CD4-positive, alpha-beta T cell treated with Interleukin-17A for 4 hours (primary cell): ENCODE data around the gene CRTC1.
"Not testable (repeated sequence)": the region's sequence is repeated elsewhere in the genome, so short reads cannot be mapped to it uniquely, and the experiment has no call there.

ENCODE experiments used
- DNase-seq: peaks from one replicate; pipeline ENCODE4 v3.0.0-alpha.2; 2020; ENCODE audit warnings: mixed read lengths

The CRTC1 gene

GRCh38 chr19:18669883-18670282 lies 13.6 kb upstream of the CRTC1 start:
- DNase-seq: no peak

- no peak for DNase-seq
These were observed 13.2 kb upstream of the CRTC1 start for GRCh38 chr19:18670312-18670711.

GRCh38 chr19:18671303-18672043 lies 12.0 kb upstream of the CRTC1 start:
- no peak for DNase-seq

GRCh38 chr19:18672044-18672451 lies 11.4 kb upstream of the CRTC1 start:
- no peak for DNase-seq

- DNase-seq: no peak
These were observed 10.7 kb upstream of the CRTC1 start for GRCh38 chr19:18672606-18673337.

GRCh38 chr19:18674616-18675015 lies 8.9 kb upstream of the CRTC1 start:
- no peak for DNase-seq

GRCh38 chr19:18675779-18676178 lies 7.7 kb upstream of the CRTC1 start:
- peak; percentile 45 for DNase-seq

- no peak for DNase-seq
These were observed 6.8 kb upstream of the CRTC1 start for GRCh38 chr19:18676692-18677091.

- no peak for DNase-seq
These were observed 6.3 kb upstream of the CRTC1 start for GRCh38 chr19:18677156-18677555.

GRCh38 chr19:18680148-18680547 lies 3.3 kb upstream of the CRTC1 start:
- DNase-seq: not testable (repeated sequence)

GRCh38 chr19:18682807-18683108 lies 722 bp upstream of the CRTC1 start:
- no peak for DNase-seq

- DNase-seq: no peak
These were observed 620 bp downstream of the CRTC1 start for GRCh38 chr19:18683958-18684641.

- no peak for DNase-seq
These were observed 1.1 kb downstream of the CRTC1 start for GRCh38 chr19:18684642-18684993.

GRCh38 chr19:18685597-18686190 lies 2.2 kb downstream of the CRTC1 start:
- no peak for DNase-seq

GRCh38 chr19:18687740-18688465 lies 4.4 kb downstream of the CRTC1 start:
- DNase-seq: no peak

GRCh38 chr19:18696023-18696422 lies 12.5 kb downstream of the CRTC1 start:
- no peak for DNase-seq

- no peak for DNase-seq
These were observed 14.2 kb downstream of the CRTC1 start for GRCh38 chr19:18697680-18698079.

- no peak for DNase-seq
These were observed 15.1 kb downstream of the CRTC1 start for GRCh38 chr19:18698321-18699167.

GRCh38 chr19:18699403-18700054 lies 16.0 kb downstream of the CRTC1 start:
- peak; percentile 16 for DNase-seq

GRCh38 chr19:18700501-18701249 lies 17.2 kb downstream of the CRTC1 start:
- peak; percentile 77 for DNase-seq

GRCh38 chr19:18701250-18701608 lies 17.7 kb downstream of the CRTC1 start:
- no peak for DNase-seq
